T47D (cell line): ENCODE results near the gene ADGRL3.

Source experiments
- DNase-seq, 2 experiments: peaks; one replicate each; pipeline versions ENCODE4 v3.0.0 to v3.0.0-alpha.2; 2011 to 2012; ENCODE audit warnings: low read depth in 1 of 2, low spot score in 1 of 2
- JUND ChIP-seq: IDR thresholded peaks from 2 replicates; pipeline ENCODE4 v1.6.1; 2012; ENCODE audit warnings: low read depth
- in situ Hi-C: cut with HindIII; loops from 2 replicates; pipeline ENCODE4 v1.10.0; 2016; ENCODE audit warnings: low sequenced_read_pairs, low pct_unique_long_range_greater_than_20kb

Gene ADGRL3

GRCh38 chr4:61545902-61546480 is 345.9 kb downstream of the ADGRL3 start:
- TF ChIP-seq JUND: no peak
- DNase-seq: no peak
- in situ Hi-C loops: no loop called here

- no peak for DNase-seq
- in situ Hi-C loops: no loop called here
- no peak for TF ChIP-seq JUND
Observed at GRCh38 chr4:61549336-61549735, 349.2 kb downstream of the ADGRL3 start.

GRCh38 chr4:61553557-61554125 is 353.5 kb downstream of the ADGRL3 start:
- no peak for DNase-seq
- TF ChIP-seq JUND: no peak
- in situ Hi-C loops: no loop called here

GRCh38 chr4:61555789-61556188 is 355.7 kb downstream of the ADGRL3 start:
- no peak for DNase-seq
- in situ Hi-C loops: no loop called here
- no peak for TF ChIP-seq JUND

GRCh38 chr4:61556277-61556676 is 356.2 kb downstream of the ADGRL3 start:
- no peak for DNase-seq
- in situ Hi-C loops: no loop called here
- TF ChIP-seq JUND: no peak

DNA sequence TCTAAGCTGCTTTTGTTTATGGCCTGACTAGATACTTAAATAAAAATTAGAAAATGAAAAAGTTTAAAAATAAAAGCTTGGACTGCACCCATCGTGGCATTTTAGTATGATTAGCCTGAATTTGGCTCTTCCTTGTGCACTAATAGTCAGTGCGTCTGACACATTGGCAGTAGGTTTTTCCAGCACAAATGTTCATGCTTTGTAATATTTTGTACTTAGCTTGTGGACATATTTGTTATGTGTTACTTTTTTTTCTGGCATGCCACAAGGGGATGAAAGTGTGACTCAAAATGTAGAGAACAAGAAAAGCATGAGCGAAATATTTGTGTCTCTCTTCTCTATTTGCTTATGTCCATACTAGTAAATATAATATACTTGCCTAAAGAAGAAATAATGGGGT is 359.3 kb downstream of the ADGRL3 start:
- no peak for TF ChIP-seq JUND
- DNase-seq: no peak
- in situ Hi-C loops: no loop called here

DNA sequence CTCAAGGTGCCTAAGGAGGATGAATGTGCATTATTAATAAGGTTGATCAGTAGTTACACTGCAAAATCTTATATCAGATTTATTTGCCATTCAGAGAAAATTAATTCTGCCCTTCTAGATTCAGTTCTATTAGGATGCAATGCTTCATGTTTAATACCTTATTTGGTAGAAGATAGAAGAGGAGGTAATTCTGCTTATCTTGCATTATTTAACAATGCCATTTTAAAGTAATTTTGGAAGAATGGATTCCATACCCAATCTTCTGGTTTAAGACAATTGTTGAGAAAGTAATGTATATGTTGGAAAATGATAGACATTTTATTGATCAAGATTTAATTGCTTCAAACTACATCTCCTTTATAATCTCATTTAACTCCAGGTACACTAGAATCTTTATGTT is 360.9 kb downstream of the ADGRL3 start:
- TF ChIP-seq JUND: no peak
- no peak for DNase-seq
- in situ Hi-C loops: no loop called here

DNA sequence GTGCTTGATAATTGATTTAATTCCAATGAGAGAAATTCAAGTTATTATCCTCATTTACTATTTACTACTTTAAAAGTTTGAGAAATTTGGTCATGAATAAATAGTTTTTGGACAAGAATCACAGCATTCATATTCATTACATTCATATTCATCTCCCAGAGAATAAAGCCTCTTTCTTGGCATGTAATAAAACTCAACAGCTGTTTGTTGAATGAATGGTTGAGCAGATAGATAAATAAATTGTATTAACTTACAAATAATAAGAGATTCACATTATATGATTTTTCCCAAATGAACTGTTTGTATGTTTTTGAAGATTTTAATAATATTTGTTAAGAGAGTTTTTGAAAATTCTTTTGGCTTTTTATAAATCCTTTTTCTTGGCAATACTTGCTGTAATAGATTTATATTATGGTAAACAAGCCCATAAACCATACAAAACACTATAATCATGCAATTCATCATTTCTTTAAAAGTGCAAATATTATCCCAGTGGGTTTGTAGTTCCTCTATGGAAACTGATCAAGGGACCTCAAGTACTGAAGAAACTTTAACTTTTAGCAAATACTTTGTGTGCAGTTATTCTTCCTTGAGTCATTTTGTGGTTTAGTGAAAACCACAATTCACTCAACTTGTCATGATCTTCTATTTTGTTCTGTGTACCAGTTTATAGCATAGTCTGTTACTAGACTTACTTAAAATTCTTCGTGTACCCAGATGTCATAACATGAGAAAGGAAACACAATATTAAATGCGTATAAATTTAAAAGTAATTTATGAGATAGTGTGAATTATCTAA is 371.8 kb downstream of the ADGRL3 start:
- in situ Hi-C loops: no loop called here
- no peak for TF ChIP-seq JUND
- DNase-seq: no peak

DNA sequence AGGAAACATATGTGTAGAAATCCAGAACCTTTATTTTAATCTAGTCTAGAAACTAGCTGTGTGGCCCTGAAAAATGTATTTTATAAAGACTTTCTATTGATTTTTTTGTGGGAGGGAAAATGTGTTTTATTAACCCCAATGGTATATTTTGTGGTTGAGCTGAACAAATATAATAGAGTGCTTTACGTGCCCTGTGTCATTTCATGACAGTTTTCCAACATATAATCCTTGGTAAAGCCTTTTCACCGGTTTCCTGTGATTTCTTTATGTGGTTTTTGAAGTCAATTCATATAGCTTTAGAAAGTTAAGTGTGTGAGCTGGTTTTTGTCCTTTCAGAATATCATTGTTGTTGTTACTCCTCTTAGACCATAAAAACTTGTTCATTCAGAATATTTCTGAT is 375.7 kb downstream of the ADGRL3 start:
- DNase-seq: no peak
- in situ Hi-C loops: no loop called here
- no peak for TF ChIP-seq JUND

DNA sequence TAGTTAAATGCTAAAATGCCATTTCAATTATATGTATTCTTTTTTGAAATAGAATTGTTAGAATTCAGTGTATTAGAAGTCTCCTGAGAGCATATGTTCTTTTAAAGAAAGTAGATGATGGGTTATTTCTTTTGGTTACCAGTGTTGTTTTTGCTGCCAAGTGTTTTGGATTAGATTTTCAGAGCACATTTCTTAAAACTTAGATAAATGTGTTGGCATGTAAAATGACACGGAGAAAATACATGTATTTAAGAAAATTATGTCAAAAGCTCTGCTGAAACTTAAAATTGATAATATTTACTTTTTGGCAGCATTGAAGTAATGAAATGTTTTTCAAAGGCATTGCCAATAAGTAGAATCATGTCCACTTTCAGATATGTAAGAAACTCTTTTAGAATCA is 379.7 kb downstream of the ADGRL3 start:
- in situ Hi-C loops: no loop called here
- no peak for DNase-seq
- no peak for TF ChIP-seq JUND

DNA sequence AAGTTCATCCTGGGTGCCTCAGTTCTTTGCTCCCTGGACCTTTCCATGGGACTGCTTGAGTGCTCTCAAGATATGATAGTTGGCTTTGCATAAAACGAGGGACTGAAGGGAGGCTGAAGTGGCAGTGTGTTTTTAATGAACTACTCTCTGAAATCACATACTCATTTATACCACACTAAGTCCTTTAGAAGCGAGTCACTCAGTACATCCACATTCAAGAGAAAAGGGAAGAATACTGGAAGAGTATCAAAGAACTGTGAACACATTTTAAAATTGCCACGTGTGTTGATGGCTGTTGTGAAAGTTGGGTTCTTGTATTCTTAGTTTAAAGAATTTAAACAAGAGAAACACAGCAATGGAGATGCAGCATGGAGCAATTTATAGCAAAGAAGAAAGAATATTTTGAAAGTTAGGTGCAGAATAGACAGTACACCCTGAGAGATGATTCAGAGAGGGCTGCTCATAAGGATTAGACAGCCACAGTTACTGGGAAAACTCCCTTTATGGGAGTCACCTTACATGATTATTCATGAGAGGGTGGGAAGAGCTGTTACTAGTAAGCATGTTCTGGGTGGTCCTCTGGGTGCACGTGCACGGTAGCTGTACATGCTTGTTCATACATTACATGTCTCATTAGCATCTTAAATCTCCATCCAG is 380.7 kb downstream of the ADGRL3 start:
- TF ChIP-seq JUND: no peak
- no peak for DNase-seq
- in situ Hi-C loops: no loop called here

- in situ Hi-C loops: no loop called here
- no peak for DNase-seq
- TF ChIP-seq JUND: no peak
Observed at GRCh38 chr4:61583696-61584095, 383.6 kb downstream of the ADGRL3 start.
